Left ventricle myocardium superior (tissue), 1 donor: Measurements from ENCODE around the gene TTC34. TPM values are rescaled to one million over a fixed set of nuclear protein-coding genes. Genes with fewer than 3 reads are reported as not detected.
"Not testable (repeated sequence)": the region's sequence is repeated elsewhere in the genome, so short reads cannot be mapped to it uniquely, and the experiment has no call there.

ENCODE experiments used
- ATAC-seq: fragments of 200-7000 bp; cut with Tn5 transposase; one replicate; pipeline ENCODE4 v1.9.1; 2020; ENCODE audit warnings: mild to moderate bottlenecking, moderate library complexity
- DNase-seq: peaks from one replicate; pipeline ENCODE4 v3.0.0-alpha.2; 2020
- intact Hi-C: fragments of 100-400 bp; cut with micrococcal nuclease; formaldehyde crosslinking; loops from one replicate; pipeline ENCODE4 v1.11.0; 2022
- total RNA-seq: library from RNA; stranded (reverse); fragmentation: NEBNext Ultra II Directional; extraction: Animal tissue kit (Norgen Biotek cat#: 25700); gene quantifications from one replicate; pipeline ENCODE4 v1.2.1, GENCODE V29; 2021
- donor health status: DM: no; HTN: yes; CAD: no; lungs with severe emphysema.

Gene TTC34
- total RNA-seq, 1 donor from 2014 or later = 0.59 TPM

DNA sequence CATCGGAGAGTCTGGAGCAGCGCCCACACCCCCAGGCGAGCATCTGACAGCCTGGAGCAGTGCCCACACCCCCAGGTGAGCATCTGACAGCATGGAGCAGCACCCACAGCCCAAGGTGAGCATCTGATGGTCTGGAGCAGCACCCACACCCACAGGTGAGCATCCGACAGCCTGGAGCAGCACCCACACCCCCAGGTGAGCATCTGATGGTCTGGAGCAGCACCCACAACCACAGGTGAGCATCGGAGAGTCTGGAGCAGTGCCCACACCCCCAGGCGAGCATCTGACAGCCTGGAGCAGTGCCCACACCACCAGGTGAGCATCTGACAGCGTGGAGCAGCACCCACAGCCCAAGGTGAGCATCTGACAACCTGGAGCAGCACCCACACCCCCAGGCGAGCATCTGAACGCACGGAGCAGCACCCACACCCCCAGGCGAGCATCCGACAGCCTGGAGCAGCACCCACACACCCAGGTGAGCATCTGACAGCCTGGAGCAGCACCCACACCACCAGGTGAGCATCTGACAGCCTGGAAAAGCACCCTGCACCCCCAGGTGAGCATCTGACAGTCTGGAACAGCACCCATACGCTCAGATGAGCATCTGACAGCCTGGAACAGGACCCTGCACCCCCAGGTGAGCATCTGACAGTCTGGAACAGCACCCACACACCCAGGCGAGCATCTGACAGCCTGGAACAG, 147.6 kb downstream of the TTC34 start:
- not testable (repeated sequence) for ATAC-seq

DNA sequence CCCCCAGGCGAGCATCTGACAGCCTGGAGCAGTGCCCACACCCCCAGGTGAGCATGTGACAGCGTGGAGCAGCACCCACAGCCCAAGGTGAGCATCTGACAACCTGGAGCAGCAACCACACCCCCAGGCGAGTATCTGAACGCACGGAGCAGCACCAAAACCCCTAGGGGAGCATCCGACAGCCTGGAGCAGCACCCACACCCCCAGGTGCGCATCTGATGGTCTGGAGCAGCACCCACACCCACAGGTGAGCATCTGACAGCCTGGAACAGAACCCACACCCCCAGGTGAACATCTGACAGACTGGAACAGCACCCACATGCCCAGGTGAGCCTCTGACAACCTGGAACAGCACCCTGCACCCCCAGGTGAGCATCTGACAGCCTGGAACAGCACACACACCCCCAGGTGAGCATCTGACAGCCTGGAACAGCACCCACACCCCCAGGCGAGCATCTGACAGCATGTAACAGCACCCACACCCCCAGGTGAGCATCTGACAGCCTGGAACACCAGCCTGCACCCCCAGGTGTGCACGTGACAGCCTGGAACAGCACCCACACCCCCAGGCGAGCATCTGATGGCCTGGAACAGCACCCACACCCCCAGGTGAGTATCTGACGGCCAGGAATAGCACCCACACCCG, 148.4 kb downstream of the TTC34 start:
- peak; percentile 40 for DNase-seq
- intact Hi-C loops, ATAC-seq: not testable (repeated sequence)

More for the DNA sequence above, 147.6 kb downstream of the TTC34 start:
- intact Hi-C loops = not testable (repeated sequence)
- peak; percentile 66 for DNase-seq

DNA sequence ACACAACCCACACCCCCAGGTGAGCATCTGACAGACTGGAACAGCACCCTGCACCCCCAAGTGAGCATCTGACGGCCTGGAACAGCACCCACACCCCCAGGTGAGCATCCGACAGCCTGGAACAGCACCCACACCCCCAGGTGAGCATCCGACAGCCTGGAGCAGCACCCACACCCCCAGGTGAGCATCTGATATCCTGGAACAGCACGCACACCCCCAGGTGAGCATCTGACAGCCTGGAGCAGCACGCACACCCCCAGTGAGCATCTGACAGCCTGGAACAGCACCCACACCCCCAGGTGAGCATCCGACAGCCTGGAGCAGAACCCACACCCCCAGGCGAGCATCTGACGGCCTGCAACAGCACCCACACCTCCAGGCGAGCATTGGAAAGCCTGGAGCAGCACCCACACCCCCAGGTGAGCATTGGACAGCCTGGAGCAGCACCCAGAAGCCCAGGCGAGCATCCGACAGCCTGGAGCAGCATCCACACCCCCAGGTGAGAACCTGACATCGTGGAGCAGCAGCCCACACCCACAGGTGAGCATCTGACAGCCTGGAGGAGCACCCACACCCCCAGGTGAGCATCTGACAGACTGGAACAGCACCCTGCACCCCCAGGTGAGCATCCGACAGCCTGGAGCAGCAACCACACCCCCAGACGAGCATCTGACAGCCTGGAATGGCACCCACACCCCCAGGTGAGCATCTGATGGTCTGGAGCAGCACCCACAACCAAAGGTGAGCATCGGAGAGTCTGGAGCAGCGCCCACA, 149.2 kb downstream of the TTC34 start:
- peak; percentile 33 for DNase-seq
- ATAC-seq, intact Hi-C loops: not testable (repeated sequence)

DNA sequence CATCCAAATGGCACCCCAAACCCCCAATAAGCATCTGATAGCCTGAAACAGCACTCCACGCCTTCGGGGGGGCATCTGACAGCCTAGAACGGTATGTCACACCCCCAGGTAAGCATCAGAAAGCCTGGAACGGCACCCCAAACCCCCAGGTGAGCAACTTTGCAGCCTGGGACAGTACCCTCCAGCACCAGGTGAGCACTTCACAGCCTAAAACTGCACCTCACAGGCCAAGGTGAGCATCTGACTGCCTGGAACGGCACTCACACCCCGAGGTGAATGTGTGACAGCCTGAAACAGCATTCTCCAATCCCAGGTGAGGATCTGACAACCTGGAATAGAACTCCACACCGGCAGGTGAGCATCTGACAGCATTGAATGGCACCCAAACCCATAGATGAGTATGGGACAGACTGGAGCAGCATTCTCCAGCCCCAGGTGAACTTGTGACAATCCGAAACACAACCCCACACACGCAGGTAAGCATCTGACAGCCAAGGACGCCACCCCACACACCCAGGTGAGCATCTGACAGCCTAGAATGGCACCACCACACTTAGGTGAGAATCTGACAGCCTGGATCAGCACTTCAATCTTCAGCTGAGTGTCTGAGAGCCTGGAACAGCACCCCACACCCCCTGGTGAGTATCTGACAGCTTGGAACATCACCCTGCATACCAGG, 150.4 kb downstream of the TTC34 start:
- ATAC-seq = no peak
- intact Hi-C loops = no loop called here
- DNase-seq = no peak

DNA sequence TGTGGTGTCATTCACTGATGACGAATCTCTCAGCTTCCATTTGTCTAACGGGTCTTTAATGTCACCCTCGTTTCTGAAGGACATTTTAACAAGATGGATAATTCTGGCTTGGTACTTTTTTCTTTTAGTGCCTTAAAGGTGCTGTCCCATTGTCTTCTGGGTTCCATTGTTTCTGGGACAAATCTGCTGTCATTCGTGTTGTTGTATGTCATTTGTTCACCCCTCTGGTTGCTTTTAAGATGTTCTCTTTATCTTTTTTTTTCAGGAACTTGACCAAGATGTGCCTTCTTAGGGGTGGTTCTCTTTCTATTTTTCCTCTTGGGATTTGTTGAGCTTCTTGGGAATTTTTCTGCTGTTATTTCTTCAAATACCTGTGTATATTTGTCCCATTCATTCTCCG, 154.7 kb downstream of the TTC34 start:
- ATAC-seq = no peak
- no peak for DNase-seq
- intact Hi-C loops = no loop called here

DNA sequence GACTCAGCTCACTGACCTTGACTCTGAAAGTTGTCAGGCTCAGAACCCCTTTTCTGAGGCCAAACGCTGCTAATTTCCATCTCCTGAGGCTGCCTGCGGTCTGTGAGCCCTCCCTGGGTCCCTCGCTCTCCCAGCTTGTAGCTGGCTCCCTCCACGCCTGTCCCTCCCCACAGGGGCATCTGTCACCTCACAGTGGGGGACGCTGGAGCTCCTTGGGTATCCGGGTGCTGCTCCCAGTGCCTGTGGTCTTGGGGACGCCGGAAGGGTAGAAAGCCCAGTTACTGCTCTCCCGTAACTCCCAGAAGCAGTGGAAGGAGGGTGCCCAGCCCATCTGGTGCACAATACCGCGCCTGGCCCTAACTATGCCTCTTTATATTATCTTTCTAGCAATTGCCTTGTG, 155.7 kb downstream of the TTC34 start:
- ATAC-seq = no peak
- intact Hi-C loops = no loop called here
- DNase-seq = no peak

DNA sequence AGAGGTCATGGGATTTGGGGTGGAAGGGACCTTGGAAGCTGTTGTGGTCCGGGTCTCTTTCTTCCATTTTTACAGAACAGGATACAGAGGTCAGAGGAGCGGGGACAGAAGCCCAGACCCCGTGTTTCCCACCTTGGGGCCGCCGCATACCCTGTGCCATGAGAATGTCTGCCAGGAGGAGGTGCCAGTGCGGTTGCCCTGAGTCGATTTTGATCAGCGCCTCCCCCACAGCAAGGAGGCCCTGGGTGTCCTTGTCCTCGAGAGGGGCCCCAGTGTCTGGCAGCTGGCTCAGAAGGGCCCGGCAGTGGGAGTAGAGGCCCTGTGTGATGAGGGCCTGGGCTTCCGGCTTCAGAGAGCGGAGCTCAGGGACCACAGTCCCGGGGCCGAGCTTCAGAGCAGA, 156.3 kb downstream of the TTC34 start:
- DNase-seq (no peak), ATAC-seq (no peak)
- intact Hi-C loops = no loop called here

DNA sequence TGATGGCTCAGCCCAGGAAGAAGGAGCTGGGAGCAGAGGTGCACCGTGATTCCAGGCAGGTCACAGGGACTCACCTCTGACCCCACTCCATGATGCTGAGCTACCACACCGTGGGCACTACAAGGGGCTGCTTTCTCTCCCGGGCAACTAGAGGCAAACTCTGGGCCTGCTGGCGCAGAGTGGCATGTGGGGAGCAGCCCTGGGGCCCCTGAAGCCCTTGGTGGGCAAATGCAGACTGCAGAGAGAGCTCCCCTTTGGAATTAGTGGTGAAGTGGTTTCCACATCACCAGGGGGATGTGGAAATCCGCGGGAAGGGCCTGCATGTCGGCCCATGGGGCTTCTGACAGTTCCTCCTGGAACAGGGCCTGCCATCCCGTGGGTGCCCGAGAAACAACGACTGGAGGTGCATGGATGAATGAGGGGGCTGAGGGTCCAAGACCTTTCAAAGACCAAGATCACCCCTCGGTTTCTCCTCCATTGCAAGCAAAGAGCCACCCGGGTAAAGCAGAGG, 156.8 kb downstream of the TTC34 start:
- no peak for ATAC-seq
- DNase-seq = no peak

DNA sequence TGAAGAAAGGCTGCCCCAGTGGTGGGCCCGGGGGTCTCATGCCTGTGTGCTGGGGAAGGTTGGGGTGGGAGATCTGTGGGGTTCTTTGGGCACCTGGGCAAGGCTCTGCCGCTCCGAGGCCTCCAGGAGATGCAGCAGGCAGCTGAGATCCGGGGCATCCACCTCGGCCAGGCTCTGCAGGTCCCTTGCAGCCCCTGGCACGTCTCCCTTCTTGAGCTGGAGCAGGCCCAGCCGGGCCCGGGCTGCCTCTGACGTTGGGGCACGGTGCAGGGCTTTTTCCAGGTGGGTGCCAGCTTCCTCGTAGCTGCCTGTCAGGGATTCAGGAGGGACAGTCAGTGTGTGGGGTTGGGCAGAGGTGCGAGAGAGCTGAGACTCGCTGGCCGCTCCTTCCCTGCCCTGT, 157.3 kb downstream of the TTC34 start:
- ATAC-seq (no peak), DNase-seq (peak; percentile 29)
- intact Hi-C loops = no loop called here

More for the DNA sequence above, 156.8 kb downstream of the TTC34 start:
- intact Hi-C loops = no loop called here

DNA sequence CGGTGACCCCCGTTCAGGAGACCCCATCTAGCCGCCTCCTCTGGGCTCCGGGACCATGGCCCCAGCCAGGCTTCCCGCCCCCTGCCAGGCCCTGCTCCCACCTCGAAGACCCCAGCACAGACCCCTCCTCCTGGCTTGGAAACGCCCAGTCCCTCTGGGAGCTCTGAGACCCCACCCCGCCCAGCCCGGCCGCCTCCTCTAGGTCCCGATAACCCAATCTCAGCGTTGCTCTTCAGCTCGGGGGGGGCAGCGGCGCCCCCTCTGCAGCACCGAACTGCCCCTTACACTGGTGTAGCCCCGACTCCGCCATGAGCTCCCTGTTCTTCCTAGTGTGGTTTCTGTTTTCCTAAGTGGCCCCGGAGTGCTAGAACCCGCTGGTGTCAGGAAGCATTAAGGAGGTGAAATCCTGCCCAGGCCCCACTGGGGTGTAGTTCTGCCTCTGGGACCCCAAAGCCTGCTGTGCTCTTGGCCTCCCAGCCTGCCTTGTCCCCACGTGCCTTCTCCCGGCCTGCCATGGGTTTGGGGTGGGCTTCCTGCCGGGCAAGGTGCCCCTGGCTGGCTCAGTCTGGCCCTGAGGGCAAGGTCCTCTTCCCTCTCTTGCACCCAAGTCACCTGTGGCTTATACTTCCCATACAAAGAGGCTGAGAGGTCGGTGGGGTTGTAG, 157.9 kb downstream of the TTC34 start:
- intact Hi-C loops = no loop called here
- DNase-seq = no peak
- no peak for ATAC-seq

DNA sequence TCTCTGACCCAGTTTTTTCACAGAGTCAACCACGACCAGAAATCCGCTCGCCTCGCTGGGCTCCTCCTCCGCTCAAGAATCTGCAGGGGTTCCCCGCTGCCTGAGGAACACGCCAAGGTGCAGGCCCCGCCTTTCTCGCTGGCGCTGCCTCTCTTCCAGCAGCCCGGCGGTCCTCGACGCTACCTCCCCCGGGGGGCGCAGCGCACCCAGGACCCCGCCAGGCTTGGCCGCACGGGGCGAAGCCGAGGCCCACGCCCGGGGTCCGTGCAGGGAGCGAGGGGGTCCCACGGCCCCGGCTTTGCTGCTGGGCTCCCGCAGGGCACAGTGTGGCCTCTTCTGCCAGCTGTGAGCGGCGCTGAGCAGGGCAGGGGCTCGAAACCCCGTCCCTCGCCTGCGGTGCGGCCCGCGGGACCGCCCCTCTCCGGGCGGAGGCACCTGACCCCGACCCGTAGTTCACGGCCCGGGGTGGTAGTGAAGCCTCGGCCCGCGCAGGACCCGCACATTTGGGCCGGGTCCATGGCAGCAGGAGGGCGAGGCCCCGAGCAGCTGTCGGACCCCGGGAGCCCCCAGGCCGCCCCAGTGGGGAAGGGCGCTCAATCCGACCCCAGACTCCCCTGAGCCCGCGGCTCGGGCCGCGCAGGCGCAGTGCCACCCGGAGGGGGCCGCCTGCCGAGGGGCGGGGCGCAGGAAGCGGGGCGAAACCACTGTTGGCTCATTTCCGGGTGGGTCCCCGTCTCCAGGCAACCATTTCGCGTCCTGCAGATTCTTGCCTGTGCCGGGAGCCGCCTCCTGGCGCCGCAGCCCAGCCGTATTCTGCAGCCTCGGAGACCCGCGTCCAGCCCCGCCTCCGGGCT, 158.7 kb downstream of the TTC34 start:
- DNase-seq (peak; percentile 93), ATAC-seq (peak; percentile 91)
- intact Hi-C loops = no loop called here

DNA sequence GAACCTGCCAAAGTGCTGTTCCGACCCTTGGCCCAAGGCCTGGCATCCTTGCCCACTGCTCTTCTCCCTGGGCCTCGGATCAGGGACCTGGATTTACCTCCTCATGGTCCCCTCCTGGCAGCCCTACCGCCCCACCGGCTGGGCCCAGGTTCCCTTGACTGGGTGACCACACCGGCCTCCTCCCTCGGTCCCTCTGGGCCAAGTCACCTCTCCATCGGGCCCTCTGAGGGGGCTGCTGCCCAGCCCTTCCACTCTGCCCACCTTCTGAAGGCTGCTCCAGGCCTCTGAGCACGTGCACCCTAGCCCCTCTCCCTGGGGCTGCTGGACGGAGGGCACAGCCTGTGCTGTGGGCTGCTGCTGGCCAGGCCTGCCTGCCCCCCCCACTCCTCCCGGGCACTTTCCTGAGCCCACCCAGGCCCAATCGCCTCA, 159.3 kb downstream of the TTC34 start:
- DNase-seq (no peak), ATAC-seq (no peak)
- intact Hi-C loops = no loop called here

DNA sequence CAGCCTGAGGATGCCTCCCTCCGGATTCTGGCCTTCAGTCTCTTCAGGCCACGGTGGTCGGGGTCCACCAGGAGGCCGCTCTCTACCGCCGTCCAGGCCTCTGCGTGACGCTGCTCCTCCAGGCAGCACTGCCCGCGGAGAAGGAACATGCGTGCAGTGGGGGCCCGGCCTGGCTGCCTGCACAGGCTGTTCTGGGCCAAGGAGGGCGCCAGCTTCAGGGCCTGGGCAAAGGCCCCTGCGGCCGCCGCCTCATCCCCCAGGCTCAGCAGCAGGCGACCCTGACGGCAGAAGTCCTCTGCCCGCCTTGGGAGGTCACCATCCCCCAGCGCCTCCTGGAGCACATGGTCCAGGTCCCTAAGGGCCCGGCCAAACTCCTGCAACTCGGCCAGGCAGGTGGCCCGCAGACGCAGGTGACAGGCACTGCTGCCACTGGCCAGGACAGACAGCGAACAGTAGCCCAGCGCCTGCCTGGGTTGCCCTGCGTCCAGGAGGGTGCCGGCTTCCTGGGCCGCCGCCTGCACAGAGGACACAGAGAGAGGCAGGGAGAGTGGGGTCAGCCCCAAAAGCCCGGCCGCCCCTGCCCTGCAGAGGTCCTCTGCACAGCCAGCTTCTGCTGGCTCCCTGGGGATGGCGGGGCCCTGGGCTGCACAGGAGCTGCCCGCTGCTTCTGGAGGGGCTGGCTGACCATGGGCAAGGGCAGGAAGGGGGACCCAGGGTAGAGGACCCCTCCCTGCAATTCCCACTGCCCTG, 159.9 kb downstream of the TTC34 start:
- ATAC-seq (no peak), DNase-seq (no peak)
- intact Hi-C loops = no loop called here

DNA sequence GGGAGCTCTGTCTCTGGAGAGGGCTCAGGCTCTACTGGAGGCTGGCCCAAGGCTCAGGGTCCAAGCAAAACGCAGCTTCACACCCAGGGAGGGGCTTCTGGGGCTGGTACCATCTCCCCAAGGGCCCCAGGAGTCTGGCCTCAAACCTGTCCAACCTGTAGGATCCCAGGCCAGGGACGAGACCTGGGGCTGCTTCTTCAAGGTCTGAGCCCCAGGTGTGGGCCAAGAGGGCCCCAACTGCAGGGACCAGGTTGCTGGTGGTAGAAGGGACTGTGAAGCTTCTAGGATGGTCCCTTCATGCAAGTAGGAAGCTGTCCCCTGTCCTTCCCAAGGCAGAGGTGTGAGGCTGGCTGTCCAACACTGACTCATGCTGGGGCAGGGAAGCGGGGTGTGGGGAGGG, 160.9 kb downstream of the TTC34 start:
- intact Hi-C loops = no loop called here
- DNase-seq = no peak
- no peak for ATAC-seq

DNA sequence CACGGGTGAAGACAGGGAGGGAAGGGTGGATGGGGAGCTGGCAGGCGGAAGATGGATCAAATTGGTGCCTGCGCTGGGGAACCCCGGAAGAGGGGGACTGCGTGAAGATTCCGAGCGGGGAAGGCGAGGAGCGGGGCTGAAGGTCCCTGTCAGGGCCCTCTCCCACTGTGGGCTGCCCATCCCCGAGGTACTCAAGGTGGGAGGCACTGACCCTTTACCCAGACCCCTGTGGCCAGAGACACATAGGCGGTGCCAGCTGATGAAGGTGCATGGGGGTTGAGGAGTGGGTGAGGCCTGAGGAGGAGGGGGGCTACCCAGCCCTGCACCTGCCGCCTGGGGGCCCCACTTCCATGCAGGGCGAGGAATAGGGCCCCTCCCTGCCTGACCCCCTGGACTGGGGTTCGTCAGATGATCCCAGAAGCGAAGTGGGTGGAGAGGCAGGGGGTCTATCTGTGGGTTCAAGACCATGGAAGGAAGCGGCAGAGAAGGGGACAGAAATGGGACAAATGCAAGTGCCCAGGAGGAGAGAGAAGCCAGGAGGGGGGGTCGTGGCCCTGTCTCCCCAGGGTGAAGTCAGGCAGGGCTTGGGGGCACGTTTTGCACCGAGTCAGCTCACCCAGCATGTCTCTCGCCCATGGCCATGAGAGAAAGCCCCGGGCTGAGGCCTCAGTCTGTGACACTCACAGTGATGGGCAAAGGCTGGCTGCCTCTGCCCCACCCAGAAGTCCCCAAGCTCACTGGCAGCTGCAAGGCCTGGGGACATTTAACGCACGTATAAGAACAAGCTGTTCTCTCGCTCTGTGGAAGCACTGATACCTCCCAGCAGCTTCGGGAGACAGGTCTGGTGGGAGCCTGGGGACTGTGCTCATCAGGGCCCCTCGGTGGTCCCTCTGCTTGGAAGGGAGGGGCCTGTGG, 161.6 kb downstream of the TTC34 start:
- DNase-seq (no peak), ATAC-seq (no peak)
- intact Hi-C loops = no loop called here

DNA sequence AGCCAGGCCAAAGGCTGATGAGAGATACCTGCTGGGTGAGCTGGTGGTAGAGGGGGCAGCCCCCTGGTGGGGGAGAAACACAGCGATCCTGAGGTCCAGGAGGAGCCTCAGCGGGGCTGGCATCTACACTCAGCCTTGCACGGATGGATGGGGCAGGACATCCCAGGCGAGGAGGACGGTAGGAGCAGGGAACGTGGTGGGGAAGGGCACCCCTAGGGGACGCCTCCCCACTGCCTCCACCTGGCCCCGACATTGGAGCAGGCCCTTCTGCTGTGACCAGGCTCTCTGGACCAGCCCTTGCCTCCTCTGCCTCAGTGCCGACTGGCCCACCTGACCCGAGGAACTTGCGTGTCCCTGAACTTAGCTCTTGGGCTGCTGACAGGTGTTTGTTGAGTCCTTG, 162.3 kb downstream of the TTC34 start:
- no peak for DNase-seq
- no peak for ATAC-seq
- intact Hi-C loops = no loop called here
